ENCODE measurements around the gene PADI4. TPM values are rescaled to one million over a fixed set of nuclear protein-coding genes. Genes with fewer than 3 reads are reported as not detected.

PADI4 gene
- total RNA-seq, 3 donors from 2014 or later, result 0.22 TPM; not detected in 2

GRCh38 chr1:17263936-17264335 lies 44.1 kb upstream of the PADI4 start:
- no peak for TF ChIP-seq CTCF (IDR thresholded peaks at IDR 0.05)
- Histone ChIP-seq H3K9me3 (no peaks in the 10 kb centered on the region), H3K36me3 (ENCODE audit: low read depth) (no peaks in the 10 kb centered on the region), H3K4me1 (ENCODE audit: low read depth) (no peaks in the 10 kb centered on the region), H3K4me3 (no peak overlapping the region)
- no peak for DNase-seq
- intact Hi-C loops (cut with DNase I, micrococcal nuclease), result no loop called here
- ATAC-seq, result no peak

- Histone ChIP-seq H3K4me1 (ENCODE audit: low read depth) (no peaks in the 10 kb centered on the region), H3K36me3 (ENCODE audit: low read depth) (no peaks in the 10 kb centered on the region), H3K9me3 (no peaks in the 10 kb centered on the region), H3K4me3 (no peak overlapping the region)
- intact Hi-C loops (cut with DNase I, micrococcal nuclease), result no loop called here
- TF ChIP-seq CTCF (IDR thresholded peaks at IDR 0.05), result no peak
- DNase-seq, result peak in 1 of 3 donors; percentile 1
- no peak for ATAC-seq
Observed at GRCh38 chr1:17264470-17264869, 43.5 kb upstream of the PADI4 start.

- intact Hi-C loops (cut with DNase I, micrococcal nuclease), result no loop called here
- Histone ChIP-seq H3K9me3 (no peaks in the 10 kb centered on the region), H3K4me1 (ENCODE audit: low read depth) (no peaks in the 10 kb centered on the region), H3K4me3 (no peak overlapping the region), H3K36me3 (ENCODE audit: low read depth) (no peaks in the 10 kb centered on the region)
- no peak for ATAC-seq
- no peak for TF ChIP-seq CTCF (IDR thresholded peaks at IDR 0.05)
- peak in 1 of 3 donors; percentile 15 for DNase-seq
Observed at GRCh38 chr1:17265162-17265561, 42.8 kb upstream of the PADI4 start.

GRCh38 chr1:17265950-17266349 lies 42.0 kb upstream of the PADI4 start:
- H3K9me3 ChIP-seq, result no peaks in the 10 kb centered on the region
- no peaks in the 10 kb centered on the region for H3K36me3 ChIP-seq (ENCODE audit: low read depth)
- ATAC-seq (no peak), DNase-seq (no peak)
- H3K4me3 ChIP-seq, result no peak overlapping the region
- intact Hi-C loops (cut with DNase I, micrococcal nuclease), result no loop called here
- TF ChIP-seq CTCF (IDR thresholded peaks at IDR 0.05), result no peak
- H3K4me1 ChIP-seq (ENCODE audit: low read depth), result no peaks in the 10 kb centered on the region

GRCh38 chr1:17270891-17271765 lies 36.9 kb upstream of the PADI4 start:
- H3K9me3 ChIP-seq, result no peaks in the 10 kb centered on the region
- H3K4me1 ChIP-seq (ENCODE audit: low read depth), result peaks cover 7% of the 10 kb centered on the region
- DNase-seq, result no peak
- H3K36me3 ChIP-seq (ENCODE audit: low read depth), result no peaks in the 10 kb centered on the region
- no peak for ATAC-seq
- H3K4me3 ChIP-seq, result no peak overlapping the region
- TF ChIP-seq CTCF (IDR thresholded peaks at IDR 0.05), result no peak
- intact Hi-C loops (cut with DNase I, micrococcal nuclease), result no loop called here
